Measurements from ENCODE around the gene SCP2D1. TPM values are rescaled to one million over a fixed set of nuclear protein-coding genes. Genes with fewer than 3 reads are reported as not detected.

SCP2D1 gene
- total RNA-seq, 4 donors from 2014 or later, result not detected

- Histone ChIP-seq H3K9me3 (no peaks in the 10 kb centered on the region), H3K4me1 (no peaks in the 10 kb centered on the region), H3K27me3 (no peaks in the 10 kb centered on the region), H3K36me3 (no peaks in the 10 kb centered on the region), H3K27ac (no peak overlapping the region), H3K4me3 (no peak overlapping the region)
- WGBS, 2 donors (ENCODE audit: low coverage in 1 of 2), result 76 to 87% methylated on average over 3 to 5 of the region's 5 CpGs
- TF ChIP-seq POLR2AphosphoS5 (IDR thresholded peaks at IDR 0.05) (no peak), CTCF (IDR thresholded peaks at IDR 0.05) (no peak), POLR2A (IDR thresholded peaks at IDR 0.05) (no peak), EP300 (IDR thresholded peaks at IDR 0.05) (no peak)
- no peak for ATAC-seq
Measured at GRCh38 chr20:18845017-18845416, 31.4 kb downstream of the SCP2D1 start.

DNA sequence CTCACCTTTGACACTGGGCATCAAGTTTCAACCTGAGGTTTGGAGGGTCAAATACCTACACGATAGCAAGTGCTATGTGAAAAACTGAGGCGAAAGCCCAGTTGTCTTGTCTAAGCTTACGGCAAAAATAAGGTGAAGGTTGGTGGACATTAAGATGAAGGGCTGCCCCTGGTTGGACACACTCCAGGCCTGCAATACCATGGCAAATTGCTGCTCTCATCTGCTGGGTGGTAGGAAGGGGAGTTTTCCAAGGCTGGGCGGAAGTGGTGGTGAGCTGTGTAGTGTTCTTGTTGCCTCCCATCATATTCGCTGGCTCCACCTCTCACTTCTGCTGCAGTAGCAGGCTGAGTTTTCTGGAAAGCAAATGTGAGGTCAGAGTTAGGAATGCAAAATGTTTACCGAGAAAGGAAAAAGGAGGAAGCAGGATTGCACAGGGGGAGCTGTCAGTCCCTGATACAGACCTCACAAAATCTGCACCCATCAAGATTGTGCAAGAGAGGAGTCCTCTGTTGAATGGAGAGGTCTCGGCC is 33.7 kb downstream of the SCP2D1 start:
- no peaks in the 10 kb centered on the region for H3K27me3 ChIP-seq
- no peaks in the 10 kb centered on the region for H3K9me3 ChIP-seq
- H3K4me3 ChIP-seq, result no peak overlapping the region
- no peaks in the 10 kb centered on the region for H3K36me3 ChIP-seq
- WGBS, 2 donors (ENCODE audit: low coverage in 1 of 2), result 92 to 100% methylated on average over 2 to 5 of the region's 7 CpGs
- no peak for ATAC-seq
- TF ChIP-seq POLR2A (IDR thresholded peaks at IDR 0.05) (no peak), EP300 (IDR thresholded peaks at IDR 0.05) (no peak), POLR2AphosphoS5 (IDR thresholded peaks at IDR 0.05) (no peak), CTCF (IDR thresholded peaks at IDR 0.05) (no peak)
- H3K27ac ChIP-seq, result no peak overlapping the region
- no peaks in the 10 kb centered on the region for H3K4me1 ChIP-seq

GRCh38 chr20:18849131-18849530 is 35.5 kb downstream of the SCP2D1 start:
- Histone ChIP-seq H3K36me3 (no peaks in the 10 kb centered on the region), H3K27me3 (no peaks in the 10 kb centered on the region), H3K9me3 (no peaks in the 10 kb centered on the region), H3K4me3 (no peak overlapping the region), H3K27ac (no peak overlapping the region), H3K4me1 (no peaks in the 10 kb centered on the region)
- TF ChIP-seq CTCF (IDR thresholded peaks at IDR 0.05) (no peak), EP300 (IDR thresholded peaks at IDR 0.05) (no peak), POLR2A (IDR thresholded peaks at IDR 0.05) (no peak), POLR2AphosphoS5 (IDR thresholded peaks at IDR 0.05) (no peak)
- WGBS, 2 donors (ENCODE audit: low coverage in 1 of 2), result 55% methylated on average over 2 of the region's 3 CpGs; no CpG with 5 or more reads in 1 of the 2 donors
- ATAC-seq, result no peak

- Histone ChIP-seq H3K4me3 (no peak overlapping the region), H3K4me1 (no peaks in the 10 kb centered on the region), H3K9me3 (no peaks in the 10 kb centered on the region), H3K27me3 (no peaks in the 10 kb centered on the region), H3K36me3 (no peaks in the 10 kb centered on the region), H3K27ac (no peak overlapping the region)
- no peak for TF ChIP-seq CTCF (IDR thresholded peaks at IDR 0.05)
- no peak for TF ChIP-seq EP300 (IDR thresholded peaks at IDR 0.05)
- TF ChIP-seq POLR2A (IDR thresholded peaks at IDR 0.05), result no peak
- TF ChIP-seq POLR2AphosphoS5 (IDR thresholded peaks at IDR 0.05), result no peak
- no peak for ATAC-seq
Measured at GRCh38 chr20:18851629-18852028, 38.0 kb downstream of the SCP2D1 start.

GRCh38 chr20:18852318-18852717 is 38.7 kb downstream of the SCP2D1 start:
- H3K4me1 ChIP-seq, result no peaks in the 10 kb centered on the region
- no peaks in the 10 kb centered on the region for H3K9me3 ChIP-seq
- H3K27me3 ChIP-seq, result no peaks in the 10 kb centered on the region
- ATAC-seq, result no peak
- no peak overlapping the region for H3K4me3 ChIP-seq
- WGBS, 2 donors (ENCODE audit: low coverage in 1 of 2), result 93 to 94% methylated on average over 2 to 3 of the region's 3 CpGs
- H3K27ac ChIP-seq, result no peak overlapping the region
- no peaks in the 10 kb centered on the region for H3K36me3 ChIP-seq
- TF ChIP-seq CTCF (IDR thresholded peaks at IDR 0.05) (no peak), EP300 (IDR thresholded peaks at IDR 0.05) (no peak), POLR2AphosphoS5 (IDR thresholded peaks at IDR 0.05) (no peak), POLR2A (IDR thresholded peaks at IDR 0.05) (no peak)
